HG03108 (cell line): ENCODE data around the gene SLC27A3.

Experiments
- ATAC-seq: cut with Tn5 transposase; IDR thresholded peaks from one replicate; pipeline ENCODE4 v1.9.1; 2021; ENCODE audit warnings: moderate library complexity; ENCODE audit not compliant: unreplicated experiment

The SLC27A3 gene

DNA sequence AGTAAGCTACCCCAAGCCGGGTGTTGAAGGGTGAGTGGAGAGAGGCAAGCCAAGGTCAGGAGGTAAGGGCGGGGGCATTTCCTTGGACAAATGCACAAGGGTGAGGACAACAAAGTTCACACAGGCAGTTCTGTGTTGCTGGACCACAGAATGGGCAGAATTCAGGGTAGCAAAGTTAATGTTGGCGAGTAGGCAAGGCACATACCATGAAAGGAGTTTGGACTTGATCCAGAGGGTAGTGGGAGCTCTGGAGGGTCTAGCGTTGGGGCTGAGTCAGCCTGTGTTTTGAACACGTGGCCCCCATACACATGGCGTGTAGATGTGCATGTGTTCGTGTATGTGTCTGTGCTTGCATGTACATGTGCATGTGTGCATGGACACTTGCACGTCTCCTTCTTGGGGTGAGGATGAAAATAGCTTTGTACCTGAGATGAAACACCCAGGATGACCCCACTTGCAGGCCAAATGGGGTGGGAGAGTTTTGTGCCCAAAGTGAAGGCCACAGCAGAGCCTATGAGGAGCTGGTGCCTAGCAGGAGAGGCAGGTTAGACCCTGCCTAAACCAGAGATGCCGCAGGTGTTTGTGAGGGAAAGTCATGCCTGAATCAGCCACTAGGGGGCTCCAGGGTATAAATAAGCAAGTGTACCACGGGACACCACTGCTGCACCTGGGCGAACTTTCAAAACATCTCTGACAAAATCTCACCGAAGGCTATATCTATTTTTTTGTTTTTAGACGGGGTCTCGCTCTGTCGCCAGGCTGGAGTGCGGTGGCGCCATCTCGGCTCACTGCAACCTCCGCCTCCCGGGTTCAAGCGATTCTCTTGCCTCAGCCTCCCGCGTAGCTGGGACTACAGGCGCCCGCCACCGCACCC, 21.8 kb downstream of the SLC27A3 start:
- ATAC-seq = no peak

DNA sequence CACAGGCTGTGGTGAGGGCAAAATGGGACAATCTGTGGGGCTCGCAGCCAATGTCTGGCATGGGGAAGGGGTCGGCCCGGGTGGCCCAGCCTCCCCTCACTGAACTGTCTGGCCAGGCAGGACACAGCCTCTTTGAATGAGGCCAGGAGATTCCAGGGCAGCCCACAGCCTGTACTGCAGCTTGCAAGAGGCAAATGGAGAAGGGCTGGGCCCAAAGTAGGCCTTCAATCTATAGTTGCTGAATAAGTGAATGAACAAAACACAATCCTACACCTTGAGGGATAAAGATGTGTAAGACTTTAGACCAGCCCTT, 23.2 kb downstream of the SLC27A3 start:
- ATAC-seq = no peak

DNA sequence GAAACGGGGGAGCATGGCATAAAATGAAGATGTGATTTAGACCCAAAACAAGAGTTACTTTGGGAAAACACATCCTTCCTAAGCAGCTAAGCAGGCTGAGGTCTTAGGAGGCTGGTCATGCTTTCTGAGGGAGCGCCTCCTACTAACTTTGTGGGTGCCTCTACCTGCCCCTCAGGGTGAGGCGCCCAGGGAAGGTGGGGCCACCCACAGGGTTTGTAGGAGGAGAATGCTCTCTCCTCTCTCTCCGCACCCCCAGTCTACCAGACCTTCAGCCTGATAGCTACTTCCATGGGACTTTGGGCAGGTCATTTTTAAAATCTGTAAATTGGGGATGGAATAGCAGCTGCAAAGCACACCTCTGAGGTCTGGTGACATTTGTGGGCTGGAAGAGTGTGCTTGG, 23.8 kb downstream of the SLC27A3 start:
- no peak for ATAC-seq

DNA sequence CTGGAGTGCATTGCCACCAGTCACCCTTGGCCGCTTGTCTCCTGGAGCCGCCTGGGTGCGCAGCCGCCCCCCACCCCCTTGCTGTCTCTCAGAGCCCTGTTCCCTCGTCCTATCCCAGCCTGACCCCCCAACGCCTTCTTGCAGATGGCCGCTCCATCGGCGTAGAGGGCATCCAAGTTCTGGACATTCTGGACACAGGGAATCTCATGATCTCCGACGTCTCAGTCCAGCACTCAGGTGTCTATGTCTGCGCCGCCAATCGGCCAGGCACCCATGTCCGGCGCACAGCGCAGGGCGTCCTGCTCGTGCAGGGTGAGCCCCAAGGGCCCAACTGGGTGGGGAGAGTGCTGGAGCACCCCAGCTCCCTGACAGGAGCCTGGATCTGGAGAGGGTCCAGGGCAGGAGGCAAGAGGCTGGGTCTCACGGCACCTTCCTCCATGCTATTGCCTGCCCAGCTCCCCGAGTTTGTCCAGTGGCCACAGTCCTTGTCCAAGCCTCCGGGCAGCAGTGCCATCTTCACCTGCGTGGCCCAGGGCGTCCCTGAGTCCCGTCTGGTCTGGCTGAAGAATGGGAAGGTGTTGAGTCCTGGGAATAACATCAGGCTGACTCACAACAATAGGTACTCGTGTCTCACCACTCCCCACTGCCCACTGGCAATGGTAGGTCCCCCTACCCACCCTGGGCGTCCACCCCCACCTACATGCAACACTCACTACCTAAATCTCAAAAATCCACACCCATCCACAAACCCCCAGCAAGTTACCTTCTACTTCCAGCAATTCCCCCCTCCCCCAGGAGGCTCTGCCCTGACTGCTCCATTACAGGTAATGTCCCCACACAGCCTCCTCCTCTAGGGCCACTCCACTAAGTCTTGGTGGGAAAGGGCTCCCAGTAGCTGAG, 24.6 kb downstream of the SLC27A3 start:
- ATAC-seq = no peak

DNA sequence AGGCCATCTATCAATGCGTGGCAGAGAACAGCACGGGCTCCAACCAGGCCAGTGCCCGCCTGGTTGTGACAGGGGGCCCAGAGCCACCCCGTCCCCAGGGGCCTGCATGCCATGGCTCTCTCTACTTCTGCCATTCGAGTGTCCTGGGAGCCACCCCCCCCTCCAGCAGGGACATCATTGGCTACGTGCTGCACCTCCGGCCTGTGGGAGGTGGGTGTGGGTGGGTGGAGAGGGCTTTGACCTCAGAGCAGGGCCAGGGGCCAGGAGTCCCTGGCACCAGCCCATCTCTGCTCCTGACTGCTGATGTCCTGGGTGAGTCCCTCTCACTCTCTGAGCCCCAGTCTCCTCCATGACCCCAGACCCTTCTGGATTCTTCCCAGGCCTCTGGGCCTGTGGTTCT, 25.3 kb downstream of the SLC27A3 start:
- ATAC-seq = no peak

DNA sequence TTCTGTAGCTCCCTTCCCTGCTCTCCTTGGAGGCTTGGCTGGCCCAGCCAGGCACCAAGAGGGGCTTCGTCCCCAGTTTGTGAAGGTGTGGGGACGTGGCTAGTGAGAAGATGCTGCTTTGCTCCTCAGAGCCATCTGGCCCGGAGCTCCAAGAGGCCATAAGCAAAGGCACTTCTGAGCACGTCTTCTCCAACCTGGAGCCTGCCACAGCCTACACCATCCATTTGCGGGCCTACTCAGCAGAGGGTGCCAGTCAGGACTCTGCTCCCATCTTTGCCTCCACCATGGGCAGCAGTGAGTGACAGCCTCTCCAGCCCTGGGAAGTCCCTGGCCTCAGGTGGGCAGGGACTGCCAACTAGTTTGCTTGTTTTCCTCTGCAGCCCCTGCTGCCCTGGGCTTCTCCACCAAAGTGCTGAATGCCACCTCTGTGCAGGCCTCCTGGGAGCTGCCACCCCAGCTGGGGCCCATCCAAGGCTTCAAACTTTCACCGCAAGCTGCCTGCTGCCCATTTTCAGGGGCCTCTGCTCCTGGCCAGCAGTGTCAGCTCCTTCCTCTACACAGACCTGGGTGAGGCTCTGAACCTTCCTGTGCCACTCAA, 25.9 kb downstream of the SLC27A3 start:
- no peak for ATAC-seq

DNA sequence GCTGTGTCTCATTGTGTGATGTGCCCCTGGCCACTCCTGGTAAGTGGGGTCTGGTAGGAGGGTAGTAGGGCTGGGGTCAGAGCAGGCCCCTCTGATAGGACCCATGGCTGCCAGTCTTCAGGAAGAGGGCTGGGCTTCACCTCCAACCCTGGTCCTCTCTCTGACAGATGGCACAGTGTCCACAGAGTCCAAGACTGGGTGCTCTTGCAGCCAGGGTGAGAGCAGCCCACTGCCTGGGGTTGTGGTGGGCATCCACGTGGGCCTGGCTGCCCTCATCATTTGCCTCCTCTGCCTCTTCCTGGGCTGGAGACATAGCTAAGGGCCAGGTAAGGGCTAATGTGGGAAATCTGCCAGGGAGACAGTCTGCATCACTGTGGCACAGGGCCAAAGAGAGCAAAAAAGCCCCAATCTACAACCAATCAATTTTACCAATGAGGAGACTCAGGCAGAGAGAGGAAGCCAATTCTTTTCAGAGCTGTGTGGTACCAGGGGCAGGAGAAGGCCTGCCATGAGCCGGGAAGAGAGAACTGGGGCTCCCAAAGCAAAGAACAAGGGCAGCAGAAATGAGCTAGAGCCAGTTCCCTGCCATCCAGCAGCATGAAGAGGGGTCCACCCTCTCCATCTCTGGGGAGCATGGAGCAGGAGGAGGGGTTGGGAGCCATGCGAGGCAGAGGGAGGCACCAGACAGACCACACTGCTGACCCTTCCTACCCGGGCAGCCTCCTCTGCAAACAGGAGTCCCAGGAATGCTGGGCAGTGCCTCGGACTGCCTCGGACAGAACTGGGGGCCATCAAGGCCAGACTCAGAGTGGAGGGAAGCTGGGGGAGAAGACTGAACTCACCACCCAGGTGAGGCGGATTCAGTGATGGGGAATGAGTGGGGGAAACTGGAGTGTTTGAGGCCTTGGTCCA, 26.8 kb downstream of the SLC27A3 start:
- no peak for ATAC-seq

DNA sequence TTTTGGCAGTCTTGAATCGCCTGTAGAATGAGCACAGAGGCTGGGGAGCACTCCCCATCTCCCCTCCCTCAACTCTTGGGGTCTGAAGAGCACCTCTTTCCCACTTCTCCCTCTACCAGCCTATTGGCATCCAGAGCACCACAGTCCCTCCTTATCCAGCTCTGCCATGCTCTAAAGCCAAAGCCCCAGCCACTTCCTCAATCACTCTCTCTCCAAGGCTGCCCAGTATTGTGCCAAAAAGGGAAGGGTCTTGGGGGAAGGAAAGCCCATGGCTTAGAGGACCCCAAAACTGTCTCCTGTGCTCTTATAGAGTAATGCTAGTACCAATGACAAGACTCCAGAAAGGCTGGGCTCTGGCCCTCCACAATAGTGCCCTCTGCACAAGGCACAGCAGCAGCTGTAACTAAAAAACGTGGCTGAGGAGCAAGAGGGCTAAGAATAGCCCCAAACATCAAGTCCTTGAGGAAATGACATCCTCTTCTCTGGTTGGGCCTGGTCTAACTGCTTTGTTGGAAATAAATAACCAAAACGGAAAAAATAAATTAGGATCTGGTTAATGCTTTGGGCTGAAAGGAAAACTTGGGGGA, 28.4 kb downstream of the SLC27A3 start:
- no peak for ATAC-seq

DNA sequence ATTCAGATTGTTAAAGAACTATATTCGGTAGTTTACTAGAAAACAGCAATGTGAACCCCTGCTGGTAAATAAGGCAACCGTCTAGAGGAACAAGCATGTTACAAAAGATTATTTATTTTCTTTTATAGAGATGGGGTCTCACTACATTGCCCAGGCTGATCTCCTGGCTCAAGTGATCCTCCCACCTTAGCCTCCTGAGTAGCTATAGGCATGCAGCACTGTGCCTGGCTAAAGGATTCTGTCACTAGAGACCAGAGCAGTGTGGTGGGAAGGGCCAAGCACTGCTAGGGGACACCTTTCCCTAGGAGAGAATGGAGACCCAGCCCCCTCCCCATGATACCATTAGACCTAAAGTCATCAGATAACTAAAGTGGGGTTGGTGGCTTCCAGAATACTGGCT, 28.9 kb downstream of the SLC27A3 start:
- no peak for ATAC-seq

DNA sequence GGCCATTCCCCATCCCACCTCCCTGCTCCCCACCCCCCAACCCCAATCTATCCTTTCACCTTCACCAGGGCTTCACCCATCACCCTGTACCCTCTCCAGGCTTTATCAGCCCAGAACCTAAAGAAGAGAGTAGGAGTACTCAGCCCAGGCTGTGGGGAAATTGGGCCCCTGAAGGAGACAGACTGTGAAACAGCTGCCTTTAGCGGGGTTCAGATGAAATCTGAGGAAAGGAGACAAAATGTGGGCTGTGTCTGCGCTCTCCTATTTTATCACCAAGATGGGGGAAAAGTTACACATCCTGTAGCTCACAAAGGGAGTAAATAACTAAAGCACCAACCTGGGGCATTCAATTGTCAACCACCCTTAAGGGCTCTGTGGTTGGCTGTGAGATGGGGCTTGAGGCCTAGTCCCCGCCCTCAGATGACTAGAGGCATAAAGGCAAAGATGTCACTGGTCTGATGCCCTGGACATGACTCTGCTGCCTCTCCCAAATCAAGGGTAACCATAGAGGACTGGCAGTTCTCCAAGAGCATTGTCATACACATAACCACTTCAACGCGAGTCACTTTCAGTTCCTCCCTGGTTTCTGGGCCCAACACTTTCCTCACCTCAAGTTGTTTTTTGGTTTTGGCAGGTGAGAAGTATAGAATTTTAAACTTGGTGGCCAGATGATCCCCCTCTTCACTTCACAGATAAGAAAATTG, 30.0 kb downstream of the SLC27A3 start:
- peak; percentile 90 for ATAC-seq

DNA sequence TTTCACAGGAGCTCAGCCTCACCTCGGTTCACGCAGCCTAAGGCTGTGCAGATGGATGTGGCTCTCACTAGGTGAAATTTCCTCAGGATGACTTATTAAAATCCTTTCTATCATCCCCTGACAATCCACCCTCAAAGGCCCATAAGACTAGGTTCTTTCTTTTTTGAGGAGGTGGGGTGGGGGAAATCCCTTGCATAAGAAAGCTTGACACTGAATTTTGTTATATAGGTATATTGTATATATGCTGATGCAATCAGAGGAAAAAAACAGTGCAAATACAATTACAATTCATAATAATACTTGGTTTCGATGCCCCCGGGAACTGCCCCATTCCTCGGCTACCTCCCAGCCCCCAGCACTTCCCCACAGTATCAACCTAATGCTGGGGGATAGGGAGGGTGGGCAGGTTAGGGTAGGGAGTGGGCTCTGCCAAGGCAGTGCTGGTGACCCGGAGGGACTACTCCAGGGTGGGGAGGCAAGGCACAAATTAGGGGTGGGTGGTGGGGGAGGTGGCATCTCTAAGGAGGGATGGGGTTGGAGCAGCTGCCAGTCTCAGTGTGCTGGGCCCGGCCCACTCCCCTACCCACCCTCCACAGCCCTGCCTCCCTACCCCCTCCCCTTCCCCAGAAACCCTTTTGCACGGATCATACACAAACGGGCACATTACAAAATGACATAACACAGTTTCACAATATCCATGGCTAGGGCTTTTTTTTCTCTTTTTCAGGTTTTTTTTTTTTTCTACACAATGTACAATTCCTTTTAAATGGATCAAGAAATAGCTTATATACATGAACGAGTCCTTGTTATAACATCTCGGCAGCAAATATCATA, 30.9 kb downstream of the SLC27A3 start:
- ATAC-seq = no peak

DNA sequence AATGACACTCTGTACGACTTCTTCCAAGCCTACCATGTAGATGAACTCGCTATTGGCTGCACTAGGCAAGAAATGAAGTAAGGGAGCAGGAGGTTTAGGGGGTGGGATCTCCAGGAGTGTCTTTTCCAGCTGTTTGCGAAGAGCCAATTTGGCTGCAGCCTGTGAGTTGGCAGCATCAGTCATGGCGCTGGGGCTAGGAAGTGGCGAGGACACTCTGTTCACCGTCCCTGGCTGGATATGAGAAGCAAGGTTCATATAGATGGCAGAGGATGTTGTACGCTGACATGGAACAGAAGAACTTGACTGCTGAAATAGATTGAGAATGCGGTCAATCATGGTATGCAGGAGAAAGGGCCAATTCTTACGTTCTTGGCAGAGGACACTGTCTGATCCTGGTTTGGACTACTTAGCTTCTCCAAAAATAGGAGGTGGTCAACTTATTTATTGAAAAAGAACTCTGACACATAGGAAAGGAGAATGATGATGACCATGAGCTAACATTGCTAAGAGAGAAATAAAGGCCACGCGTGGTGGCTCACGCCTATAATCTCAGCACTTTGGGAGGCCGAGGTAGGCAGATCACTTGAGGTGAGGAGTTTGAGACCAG, 41.2 kb downstream of the SLC27A3 start:
- ATAC-seq = no peak

DNA sequence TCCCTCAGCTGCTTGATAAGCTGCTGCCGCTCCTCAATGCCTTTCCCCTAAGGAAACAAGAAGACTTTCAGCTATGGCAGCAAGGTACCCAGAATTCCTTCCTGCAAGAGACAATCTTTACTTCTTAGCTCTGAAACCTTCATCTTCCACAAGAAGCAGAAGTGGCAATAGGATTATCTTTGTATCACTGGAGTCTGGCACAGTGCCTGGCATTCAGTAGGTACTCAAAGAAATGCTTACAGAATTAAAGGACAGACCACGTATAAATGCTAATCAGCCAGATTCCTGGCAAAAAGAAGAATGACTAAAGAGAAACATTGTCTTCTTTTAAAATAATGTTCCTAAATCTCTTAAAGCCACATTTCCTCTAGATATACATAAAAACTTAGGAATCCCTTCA, 43.7 kb downstream of the SLC27A3 start:
- no peak for ATAC-seq

DNA sequence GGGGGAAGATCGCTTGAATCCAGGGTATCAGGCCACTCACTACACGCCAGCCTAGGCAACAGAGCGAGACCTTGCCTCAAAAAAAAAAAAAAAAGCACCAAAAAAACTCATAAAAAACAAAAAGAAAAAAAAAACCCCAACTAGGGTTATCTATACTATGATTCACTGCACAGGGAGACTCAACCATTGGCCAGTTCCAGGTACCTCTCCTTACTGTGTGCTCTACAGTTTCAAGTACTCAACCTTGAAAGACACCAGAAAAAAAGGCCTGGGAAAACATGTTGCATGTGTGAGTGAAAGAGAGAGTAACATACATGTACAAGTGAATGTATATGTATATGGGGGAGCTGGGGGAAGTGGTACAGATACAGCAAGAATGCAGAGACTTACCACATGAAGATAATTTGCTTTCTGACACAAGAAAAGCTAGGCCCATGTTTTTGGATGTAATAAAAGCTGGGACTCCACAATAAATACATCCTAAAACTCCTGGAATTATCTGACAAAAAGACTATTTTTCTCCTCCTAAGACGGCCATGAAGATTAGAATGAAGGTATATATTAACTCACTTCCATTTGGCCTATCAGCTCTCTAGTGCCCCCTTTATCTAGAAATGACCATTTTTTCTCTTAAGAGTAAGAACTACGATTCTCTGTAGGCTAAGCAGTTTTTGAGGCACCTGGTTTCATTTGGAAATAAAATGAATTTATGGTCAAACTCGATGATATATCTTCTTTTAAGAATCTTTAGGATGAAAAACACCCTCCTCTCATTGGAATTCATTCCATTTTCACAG, 52.2 kb downstream of the SLC27A3 start:
- ATAC-seq = no peak
